ENCODE data around the gene CYP27A1. TPM values are rescaled to one million over a fixed set of nuclear protein-coding genes. Genes with fewer than 3 reads are reported as not detected.

Gene CYP27A1
- polyA plus RNA-seq, 4 donors, result 46.7 to 125 (median 98.6) TPM

GRCh38 chr2:218798767-218799504 is 17.0 kb downstream of the CYP27A1 start:
- H3K27ac ChIP-seq (ENCODE audit: low read depth in 1 of 3, low read length in 2 of 3), result peak overlapping the region in 1 of 3 donors; percentile 22
- FAIRE-seq (no peak), DNase-seq (peak; percentile 41 to 58)
- no peaks in the 10 kb centered on the region for H3K27me3 ChIP-seq (ENCODE audit: control insufficient read depth in 3 of 3, insufficient read depth in 3 of 3, low read length in 3 of 3)
- H3K9me3 ChIP-seq (ENCODE audit: control insufficient read depth in 2 of 2, insufficient read depth in 1 of 2, low read depth in 1 of 2, low read length in 1 of 2), result no peaks in the 10 kb centered on the region
- H3K4me3 ChIP-seq (ENCODE audit: low read depth in 1 of 3, low read length in 3 of 3), result no peak overlapping the region
- 28 to 49% (median 36%) methylated on average over 12 of the region's 12 CpGs for WGBS, 3 donors
- peaks cover 0 to 3% (median 0%) of the 10 kb centered on the region in 3 donors for H3K36me3 ChIP-seq (ENCODE audit: control insufficient read depth in 3 of 3, insufficient read depth in 2 of 3, low read depth in 1 of 3, low read length in 3 of 3)
- H3K4me1 ChIP-seq (ENCODE audit: control insufficient read depth in 3 of 3, insufficient read depth in 2 of 3, low read depth in 1 of 3, low read length in 2 of 3), result peaks cover 0 to 5% (median 3%) of the 10 kb centered on the region in 3 donors

GRCh38 chr2:218799990-218800389 is 18.0 kb downstream of the CYP27A1 start:
- Histone ChIP-seq H3K4me1 (ENCODE audit: control insufficient read depth in 3 of 3, insufficient read depth in 2 of 3, low read depth in 1 of 3, low read length in 2 of 3) (peaks cover 0 to 5% (median 3%) of the 10 kb centered on the region in 3 donors), H3K27me3 (ENCODE audit: control insufficient read depth in 3 of 3, insufficient read depth in 3 of 3, low read length in 3 of 3) (no peaks in the 10 kb centered on the region), H3K9me3 (ENCODE audit: control insufficient read depth in 2 of 2, insufficient read depth in 1 of 2, low read depth in 1 of 2, low read length in 1 of 2) (peaks cover 0 to 3% of the 10 kb centered on the region in 2 donors), H3K36me3 (ENCODE audit: control insufficient read depth in 3 of 3, insufficient read depth in 2 of 3, low read depth in 1 of 3, low read length in 3 of 3) (no peaks in the 10 kb centered on the region), H3K27ac (ENCODE audit: low read depth in 1 of 3, low read length in 2 of 3) (peak overlapping the region in 1 of 3 donors; percentile 8), H3K4me3 (ENCODE audit: low read depth in 1 of 3, low read length in 3 of 3) (no peak overlapping the region)
- 40 to 54% (median 52%) methylated on average over 6 of the region's 6 CpGs for WGBS, 3 donors
- FAIRE-seq (no peak), DNase-seq (no peak)

GRCh38 chr2:218802386-218802994 is 20.5 kb downstream of the CYP27A1 start:
- no peak overlapping the region for H3K4me3 ChIP-seq (ENCODE audit: low read depth in 1 of 3, low read length in 3 of 3)
- H3K36me3 ChIP-seq (ENCODE audit: control insufficient read depth in 3 of 3, insufficient read depth in 2 of 3, low read depth in 1 of 3, low read length in 3 of 3), result no peaks in the 10 kb centered on the region
- peaks cover 0 to 11% (median 3%) of the 10 kb centered on the region in 3 donors for H3K4me1 ChIP-seq (ENCODE audit: control insufficient read depth in 3 of 3, insufficient read depth in 2 of 3, low read depth in 1 of 3, low read length in 2 of 3)
- H3K27me3 ChIP-seq (ENCODE audit: control insufficient read depth in 3 of 3, insufficient read depth in 3 of 3, low read length in 3 of 3), result no peaks in the 10 kb centered on the region
- peaks cover 0 to 3% of the 10 kb centered on the region in 2 donors for H3K9me3 ChIP-seq (ENCODE audit: control insufficient read depth in 2 of 2, insufficient read depth in 1 of 2, low read depth in 1 of 2, low read length in 1 of 2)
- DNase-seq (no peak), FAIRE-seq (no peak)
- no peak overlapping the region for H3K27ac ChIP-seq (ENCODE audit: low read depth in 1 of 3, low read length in 2 of 3)
- WGBS, 3 donors, result 30 to 75% (median 59%) methylated on average over 4 of the region's 4 CpGs

- DNase-seq (no peak), FAIRE-seq (no peak)
- 93 to 95% (median 95%) methylated on average over 1 of the region's 1 CpG for WGBS, 3 donors
- Histone ChIP-seq H3K27ac (ENCODE audit: low read depth in 1 of 3, low read length in 2 of 3) (no peak overlapping the region), H3K36me3 (ENCODE audit: control insufficient read depth in 3 of 3, insufficient read depth in 2 of 3, low read depth in 1 of 3, low read length in 3 of 3) (peaks cover 0 to 6% (median 3%) of the 10 kb centered on the region in 3 donors), H3K27me3 (ENCODE audit: control insufficient read depth in 3 of 3, insufficient read depth in 3 of 3, low read length in 3 of 3) (no peaks in the 10 kb centered on the region), H3K4me1 (ENCODE audit: control insufficient read depth in 3 of 3, insufficient read depth in 2 of 3, low read depth in 1 of 3, low read length in 2 of 3) (peaks cover 0 to 10% (median 0%) of the 10 kb centered on the region in 3 donors), H3K4me3 (ENCODE audit: low read depth in 1 of 3, low read length in 3 of 3) (no peak overlapping the region), H3K9me3 (ENCODE audit: control insufficient read depth in 2 of 2, insufficient read depth in 1 of 2, low read depth in 1 of 2, low read length in 1 of 2) (peaks cover 0 to 3% of the 10 kb centered on the region in 2 donors)
Measured at GRCh38 chr2:218804817-218805216, 22.9 kb downstream of the CYP27A1 start.

GRCh38 chr2:218805627-218806026 is 23.7 kb downstream of the CYP27A1 start:
- H3K4me1 ChIP-seq (ENCODE audit: control insufficient read depth in 3 of 3, insufficient read depth in 2 of 3, low read depth in 1 of 3, low read length in 2 of 3), result peaks cover 0 to 6% (median 0%) of the 10 kb centered on the region in 3 donors
- peak overlapping the region in 2 of 3 donors; percentile 20 to 36 for H3K27ac ChIP-seq (ENCODE audit: low read depth in 1 of 3, low read length in 2 of 3)
- DNase-seq (peak in 1 of 2 donors; percentile 35), FAIRE-seq (no peak)
- H3K36me3 ChIP-seq (ENCODE audit: control insufficient read depth in 3 of 3, insufficient read depth in 2 of 3, low read depth in 1 of 3, low read length in 3 of 3), result peaks cover 0 to 9% (median 3%) of the 10 kb centered on the region in 3 donors
- no peak overlapping the region for H3K4me3 ChIP-seq (ENCODE audit: low read depth in 1 of 3, low read length in 3 of 3)
- H3K9me3 ChIP-seq (ENCODE audit: control insufficient read depth in 2 of 2, insufficient read depth in 1 of 2, low read depth in 1 of 2, low read length in 1 of 2), result peaks cover 0 to 3% of the 10 kb centered on the region in 2 donors
- WGBS, 3 donors, result 47 to 72% (median 61%) methylated on average over 3 of the region's 3 CpGs
- H3K27me3 ChIP-seq (ENCODE audit: control insufficient read depth in 3 of 3, insufficient read depth in 3 of 3, low read length in 3 of 3), result no peaks in the 10 kb centered on the region

GRCh38 chr2:218806346-218806978 is 24.5 kb downstream of the CYP27A1 start:
- Histone ChIP-seq H3K9me3 (ENCODE audit: control insufficient read depth in 2 of 2, insufficient read depth in 1 of 2, low read depth in 1 of 2, low read length in 1 of 2) (peaks cover 0 to 3% of the 10 kb centered on the region in 2 donors), H3K4me3 (ENCODE audit: low read depth in 1 of 3, low read length in 3 of 3) (no peak overlapping the region), H3K36me3 (ENCODE audit: control insufficient read depth in 3 of 3, insufficient read depth in 2 of 3, low read depth in 1 of 3, low read length in 3 of 3) (peaks cover 0 to 11% (median 3%) of the 10 kb centered on the region in 3 donors), H3K27ac (ENCODE audit: low read depth in 1 of 3, low read length in 2 of 3) (peak overlapping the region in 2 of 3 donors; percentile 7 to 36), H3K4me1 (ENCODE audit: control insufficient read depth in 3 of 3, insufficient read depth in 2 of 3, low read depth in 1 of 3, low read length in 2 of 3) (peaks cover 0 to 6% (median 0%) of the 10 kb centered on the region in 3 donors), H3K27me3 (ENCODE audit: control insufficient read depth in 3 of 3, insufficient read depth in 3 of 3, low read length in 3 of 3) (no peaks in the 10 kb centered on the region)
- FAIRE-seq, result no peak
- peak; percentile 24 to 79 for DNase-seq
- 26 to 46% (median 45%) methylated on average over 10 of the region's 10 CpGs for WGBS, 3 donors

- no peaks in the 10 kb centered on the region for H3K27me3 ChIP-seq (ENCODE audit: control insufficient read depth in 3 of 3, insufficient read depth in 3 of 3, low read length in 3 of 3)
- H3K4me1 ChIP-seq (ENCODE audit: control insufficient read depth in 3 of 3, insufficient read depth in 2 of 3, low read depth in 1 of 3, low read length in 2 of 3), result peaks cover 0 to 6% (median 0%) of the 10 kb centered on the region in 3 donors
- peaks cover 0 to 18% (median 5%) of the 10 kb centered on the region in 3 donors for H3K36me3 ChIP-seq (ENCODE audit: control insufficient read depth in 3 of 3, insufficient read depth in 2 of 3, low read depth in 1 of 3, low read length in 3 of 3)
- no peak overlapping the region for H3K27ac ChIP-seq (ENCODE audit: low read depth in 1 of 3, low read length in 2 of 3)
- WGBS, 3 donors, result 86 to 88% (median 86%) methylated on average over 4 of the region's 4 CpGs
- FAIRE-seq (no peak), DNase-seq (no peak)
- peaks cover 0 to 3% of the 10 kb centered on the region in 2 donors for H3K9me3 ChIP-seq (ENCODE audit: control insufficient read depth in 2 of 2, insufficient read depth in 1 of 2, low read depth in 1 of 2, low read length in 1 of 2)
- no peak overlapping the region for H3K4me3 ChIP-seq (ENCODE audit: low read depth in 1 of 3, low read length in 3 of 3)
Measured at GRCh38 chr2:218807626-218808025, 25.7 kb downstream of the CYP27A1 start.

- no peak for DNase-seq
- peaks cover 0 to 16% (median 3%) of the 10 kb centered on the region in 3 donors for H3K4me1 ChIP-seq (ENCODE audit: control insufficient read depth in 3 of 3, insufficient read depth in 2 of 3, low read depth in 1 of 3, low read length in 2 of 3)
Measured at GRCh38 chr2:218809515-218809914, 27.6 kb downstream of the CYP27A1 start.

More at GRCh38 chr2:218809515-218809914, 27.6 kb downstream of the CYP27A1 start:
- H3K9me3 ChIP-seq (ENCODE audit: control insufficient read depth in 2 of 2, insufficient read depth in 1 of 2, low read depth in 1 of 2, low read length in 1 of 2), result peaks cover 0 to 3% of the 10 kb centered on the region in 2 donors
- peaks cover 0 to 37% (median 8%) of the 10 kb centered on the region in 3 donors for H3K36me3 ChIP-seq (ENCODE audit: control insufficient read depth in 3 of 3, insufficient read depth in 2 of 3, low read depth in 1 of 3, low read length in 3 of 3)
- no peak overlapping the region for H3K4me3 ChIP-seq (ENCODE audit: low read depth in 1 of 3, low read length in 3 of 3)
- FAIRE-seq, result no peak
- H3K27me3 ChIP-seq (ENCODE audit: control insufficient read depth in 3 of 3, insufficient read depth in 3 of 3, low read length in 3 of 3), result no peaks in the 10 kb centered on the region
- 89 to 97% (median 95%) methylated on average over 12 of the region's 12 CpGs for WGBS, 3 donors
- H3K27ac ChIP-seq (ENCODE audit: low read depth in 1 of 3, low read length in 2 of 3), result no peak overlapping the region
